Fibroblast of villous mesenchyme (primary cell): ENCODE measurements around the gene ANKRD31. TPM values are rescaled to one million over a fixed set of nuclear protein-coding genes. Genes with fewer than 3 reads are reported as not detected.

Experiments
- DNase-seq: peaks from one replicate; pipeline ENCODE4 v3.0.0-alpha.2; 2010; ENCODE audit warnings: low read depth
- H3K4me3 ChIP-seq: 2 replicates; pipeline ENCODE4 v1.5.1; 2011; ENCODE audit warnings: low read depth, mild to moderate bottlenecking, low read length
- total RNA-seq: library from RNA; depleted of rRNA; stranded (reverse); fragments of >200 nt; gene quantifications from 2 replicates; pipeline ENCODE4 v1.2.3, GENCODE V29; 2012
- TF ChIP-seq, protein P1 (sequence below): IDR thresholded peaks from 2 replicates; pipeline ENCODE4 v1.5.1; 2012; ENCODE audit warnings: low read depth, mild to moderate bottlenecking, low read length; ENCODE audit not compliant: insufficient read depth

ANKRD31 gene
- total RNA-seq, 1 donor, result under 0.01 TPM

- TF ChIP-seq, protein P1, sequence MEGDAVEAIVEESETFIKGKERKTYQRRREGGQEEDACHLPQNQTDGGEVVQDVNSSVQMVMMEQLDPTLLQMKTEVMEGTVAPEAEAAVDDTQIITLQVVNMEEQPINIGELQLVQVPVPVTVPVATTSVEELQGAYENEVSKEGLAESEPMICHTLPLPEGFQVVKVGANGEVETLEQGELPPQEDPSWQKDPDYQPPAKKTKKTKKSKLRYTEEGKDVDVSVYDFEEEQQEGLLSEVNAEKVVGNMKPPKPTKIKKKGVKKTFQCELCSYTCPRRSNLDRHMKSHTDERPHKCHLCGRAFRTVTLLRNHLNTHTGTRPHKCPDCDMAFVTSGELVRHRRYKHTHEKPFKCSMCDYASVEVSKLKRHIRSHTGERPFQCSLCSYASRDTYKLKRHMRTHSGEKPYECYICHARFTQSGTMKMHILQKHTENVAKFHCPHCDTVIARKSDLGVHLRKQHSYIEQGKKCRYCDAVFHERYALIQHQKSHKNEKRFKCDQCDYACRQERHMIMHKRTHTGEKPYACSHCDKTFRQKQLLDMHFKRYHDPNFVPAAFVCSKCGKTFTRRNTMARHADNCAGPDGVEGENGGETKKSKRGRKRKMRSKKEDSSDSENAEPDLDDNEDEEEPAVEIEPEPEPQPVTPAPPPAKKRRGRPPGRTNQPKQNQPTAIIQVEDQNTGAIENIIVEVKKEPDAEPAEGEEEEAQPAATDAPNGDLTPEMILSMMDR, result no peak
- DNase-seq, result no peak
Observed at GRCh38 chr5:75031366-75031765, 205.3 kb downstream of the ANKRD31 start.

GRCh38 chr5:75028090-75028489 lies 208.6 kb downstream of the ANKRD31 start:
- TF ChIP-seq, protein P1, result no peak
- no peak for DNase-seq
- no peak overlapping the region for H3K4me3 ChIP-seq

More at GRCh38 chr5:75031366-75031765, 205.3 kb downstream of the ANKRD31 start:
- no peak overlapping the region for H3K4me3 ChIP-seq

- H3K4me3 ChIP-seq, result no peak overlapping the region
- no peak for DNase-seq
- TF ChIP-seq, protein P1, result no peak
Observed at GRCh38 chr5:75023368-75024159, 213.1 kb downstream of the ANKRD31 start.

DNA sequence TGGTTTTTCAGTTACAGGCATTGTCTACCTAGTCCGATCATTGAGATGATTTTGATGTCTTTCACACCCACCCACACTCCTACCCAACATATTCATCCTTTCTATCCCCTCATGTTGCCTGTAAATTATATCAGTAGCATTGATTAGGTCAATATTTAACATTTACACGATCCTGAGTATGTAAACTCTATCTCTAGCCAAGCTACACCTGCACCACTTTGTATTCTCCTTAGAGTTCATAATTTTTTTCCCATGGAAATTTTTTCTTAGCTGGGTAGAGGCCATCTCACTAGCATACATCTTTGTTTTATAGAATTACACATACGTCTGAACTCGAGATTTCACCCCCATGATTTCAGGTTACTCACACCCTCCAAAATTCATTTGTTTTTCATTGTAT lies 214.9 kb downstream of the ANKRD31 start:
- TF ChIP-seq, protein P1, result no peak
- no peak overlapping the region for H3K4me3 ChIP-seq
- no peak for DNase-seq

GRCh38 chr5:75021219-75021618 lies 215.5 kb downstream of the ANKRD31 start:
- no peak overlapping the region for H3K4me3 ChIP-seq
- TF ChIP-seq, protein P1, result no peak
- no peak for DNase-seq

DNA sequence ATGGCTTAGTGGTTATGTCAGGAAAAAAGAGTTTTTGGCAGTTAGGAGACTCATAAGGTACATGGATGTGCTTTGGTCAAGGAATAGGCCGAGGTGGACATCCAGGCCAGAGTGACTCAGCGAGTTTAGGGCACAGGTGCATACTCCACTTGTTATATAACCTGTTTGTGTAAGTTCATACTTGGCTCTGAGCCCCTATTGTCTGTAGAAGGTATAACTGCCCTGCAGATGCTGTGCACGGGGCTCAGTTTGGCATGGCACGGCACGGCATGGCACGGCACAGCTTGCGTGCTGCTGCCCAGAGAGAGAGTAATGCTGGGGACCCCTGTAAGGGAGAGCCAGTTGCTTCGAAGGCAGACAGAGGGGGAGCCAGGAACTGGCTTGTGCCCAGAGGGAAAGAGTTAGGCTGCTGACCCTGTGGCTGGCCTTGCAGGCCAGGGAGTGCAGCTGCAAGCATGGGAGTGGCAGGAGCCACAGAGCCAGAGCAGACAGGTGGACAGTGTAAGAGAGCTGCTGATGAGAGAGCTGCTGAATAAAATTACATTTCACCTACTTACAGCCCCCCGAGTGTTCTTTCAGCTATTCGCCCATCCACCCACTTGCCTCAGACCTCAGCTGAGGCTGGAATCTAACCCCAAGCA lies 216.5 kb downstream of the ANKRD31 start:
- no peak overlapping the region for H3K4me3 ChIP-seq
- TF ChIP-seq, protein P1, result no peak
- no peak for DNase-seq
